OCI-LY7 (cell line): ENCODE data around the gene RHOD. TPM values are rescaled to one million over a fixed set of nuclear protein-coding genes. Genes with fewer than 3 reads are reported as not detected.

Experiments used
- BruUV-seq: library from RNA; stranded (reverse); fragments of 400-500 nt; replicated peaks from 2 replicates; lab custom pipeline; 2021; lab: Mats Ljungman, UMichigan
- CTCF ChIA-PET: fragments of 300-600 bp; sonication (Branson Sonifier 250); formaldehyde crosslinking; loops from one replicate; lab custom pipeline; 2022; ENCODE audit warnings: antibody characterized with exemption; ENCODE audit not compliant: unreplicated experiment; lab: Charles Lee
- POLR2A ChIA-PET: fragments of 300-600 bp; sonication (Branson Sonifier 250); formaldehyde crosslinking; loops from one replicate; lab custom pipeline; 2022; ENCODE audit warnings: antibody characterized with exemption; lab: Charles Lee
- DNase-seq: peaks from one replicate; pipeline ENCODE4 v3.0.0-alpha.2; 2015; ENCODE audit warnings: low spot score
- H2AFZ ChIP-seq: fragments of 200-600 bp; sonication (generic), shearing (Covaris generic); 2 replicates; pipeline ENCODE4 v1.6.1; 2014; ENCODE audit warnings: mild to moderate bottlenecking, antibody characterized with exemption, low read length, moderate library complexity
- H3K27ac ChIP-seq: fragments of 200-600 bp; sonication (generic); 2 replicates; pipeline ENCODE4 v1.5.1; 2014; ENCODE audit warnings: mixed run types, low read depth, mild to moderate bottlenecking, moderate library complexity, low read length, inconsistent platforms; ENCODE audit not compliant: poor library complexity, severe bottlenecking
- H3K36me3 ChIP-seq: fragments of 200-600 bp; sonication (generic); 2 replicates; pipeline ENCODE4 v1.6.1; 2014; ENCODE audit warnings: mild to moderate bottlenecking, antibody characterized with exemption, low read length, moderate library complexity, mixed read lengths; ENCODE audit not compliant: insufficient read depth
- H3K4me1 ChIP-seq: fragments of 200-600 bp; sonication (generic); 2 replicates; pipeline ENCODE4 v1.5.1; 2014; ENCODE audit warnings: mild to moderate bottlenecking, low read length; ENCODE audit not compliant: insufficient read depth, poor library complexity, severe bottlenecking
- H3K4me2 ChIP-seq: fragments of 200-600 bp; sonication (generic); 2 replicates; pipeline ENCODE4 v1.6.1; 2014; ENCODE audit warnings: mild to moderate bottlenecking, low read length
- H3K4me3 ChIP-seq: fragments of 200-600 bp; sonication (generic); 2 replicates; pipeline ENCODE4 v1.5.1; 2014; ENCODE audit warnings: mild to moderate bottlenecking, low read depth, low read length; ENCODE audit not compliant: poor library complexity, severe bottlenecking
- H3K79me2 ChIP-seq: fragments of 200-600 bp; sonication (generic); 2 replicates; pipeline ENCODE4 v1.6.1; 2016; ENCODE audit warnings: low read depth, mild to moderate bottlenecking, low read length, moderate library complexity, mixed read lengths; ENCODE audit not compliant: insufficient read depth
- H3K9me2 ChIP-seq: fragments of 200-600 bp; sonication (generic); 2 replicates; pipeline ENCODE4 v1.6.1; 2016; ENCODE audit warnings: mild to moderate bottlenecking, low read length, mixed read lengths; ENCODE audit not compliant: insufficient read depth
- H3K9me3 ChIP-seq: fragments of 200-600 bp; sonication (generic); 2 replicates; pipeline ENCODE4 v1.6.1; 2014; ENCODE audit warnings: mild to moderate bottlenecking, mixed run types, low read length, mixed read lengths
- H4K20me1 ChIP-seq: fragments of 200-600 bp; sonication (generic); 2 replicates; pipeline ENCODE4 v1.6.1; 2014; ENCODE audit warnings: mild to moderate bottlenecking, antibody characterized with exemption, low read length, moderate library complexity, mixed read lengths; ENCODE audit not compliant: insufficient read depth
- CTCF ChIP-seq: fragments of 200-600 bp; sonication (generic); conservative IDR thresholded peaks from 2 replicates; pipeline ENCODE4 v1.5.1; 2014; ENCODE audit warnings: mild to moderate bottlenecking, antibody characterized with exemption, low read length, moderate library complexity, mixed read lengths
- EZH2phosphoT487 ChIP-seq: fragments of 200-600 bp; sonication (generic); IDR thresholded peaks from 2 replicates; pipeline ENCODE4 v1.6.1; 2018; ENCODE audit warnings: low read depth, borderline replicate concordance, mild to moderate bottlenecking, mixed run types, antibody characterized with exemption, low read length, moderate library complexity, mixed read lengths
- intact Hi-C: fragments of 100-400 bp; cut with micrococcal nuclease; formaldehyde crosslinking; loops from one replicate; pipeline ENCODE4 v1.10.0; 2022; ENCODE audit not compliant: unreplicated experiment
- total RNA-seq, 2 experiments: library from RNA; depleted of rRNA in 1 of 2; stranded (reverse); fragments of >200 nt in 1 of 2; shearing (Covaris generic) in 1 of 2; gene quantifications; 2 replicates each; pipeline ENCODE4 v1.2.3, GENCODE V29; 2014 to 2022

RHOD gene
- total RNA-seq, 2 experiments from 2014 or later: not detected

DNA sequence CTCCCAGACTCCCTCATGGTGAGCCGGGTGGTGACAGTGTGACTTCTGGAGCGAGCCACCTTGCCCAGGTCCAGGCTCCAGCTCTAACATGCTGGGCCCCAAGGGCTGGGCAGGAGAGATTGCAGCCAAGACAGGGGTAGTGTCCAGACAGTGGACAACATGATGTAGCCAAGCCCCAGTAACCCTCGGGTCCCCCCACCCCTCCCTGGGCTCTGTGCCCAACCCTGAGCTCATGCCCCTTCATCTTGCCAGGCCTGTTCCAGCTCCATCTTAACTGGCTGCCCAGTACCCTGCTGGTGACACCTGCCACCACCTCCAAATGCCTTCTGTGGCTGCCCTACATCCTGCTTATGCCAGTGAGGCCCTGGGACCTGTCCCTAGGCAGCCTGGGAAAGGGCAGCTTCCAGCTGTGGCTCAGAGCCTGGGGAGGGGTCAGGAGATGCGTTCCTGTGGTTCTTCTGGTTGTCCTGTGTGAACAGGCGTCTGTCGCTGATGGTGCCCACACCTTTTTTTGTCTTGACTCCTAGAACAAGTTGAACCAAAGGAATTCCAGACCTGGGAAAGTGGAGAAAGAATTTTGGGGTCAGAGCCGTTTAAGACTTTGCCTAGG, 46.2 kb upstream of the RHOD start:
- Histone ChIP-seq H3K79me2 (no peaks in the 10 kb centered on the region), H3K4me1 (peaks cover 12% of the 10 kb centered on the region), H3K4me2 (no peak overlapping the region), H3K4me3 (no peak overlapping the region), H3K27ac (no peak overlapping the region), H4K20me1 (no peaks in the 10 kb centered on the region), H3K9me3 (peaks cover 6% of the 10 kb centered on the region; the same call in 1 of the 2 replicates), H3K36me3 (no peaks in the 10 kb centered on the region), H2AFZ (no peak overlapping the region), H3K9me2 (no peaks in the 10 kb centered on the region)
- no peak for TF ChIP-seq EZH2phosphoT487
- TF ChIP-seq CTCF: no peak
- no peak for DNase-seq
- POLR2A ChIA-PET: no interaction called here
- intact Hi-C loops: no loop called here
- CTCF ChIA-PET: interaction anchor here (0.6 kb wide), 1 partner anchor 40 kb away, joined by 3 read pairs; no protein-coding TSS in a partner anchor
- BruUV-seq: no TSS peak

- H3K9me3 ChIP-seq: no peaks in the 10 kb centered on the region
- DNase-seq: no peak
- intact Hi-C loops: no loop called here
- H3K4me2 ChIP-seq: no peak overlapping the region
- no peak overlapping the region for H3K27ac ChIP-seq
- no peak overlapping the region for H2AFZ ChIP-seq
- no peaks in the 10 kb centered on the region for H4K20me1 ChIP-seq
- H3K4me3 ChIP-seq: no peak overlapping the region
- H3K4me1 ChIP-seq: no peaks in the 10 kb centered on the region
- no TSS peak for BruUV-seq
- ChIA-PET POLR2A (interaction anchor here (1.0 kb wide), 1 partner anchor 12 kb away, joined by 3 read pairs; no protein-coding TSS in a partner anchor), CTCF (no interaction called here)
- H3K36me3 ChIP-seq: no peaks in the 10 kb centered on the region
- TF ChIP-seq CTCF: no peak
- no peak for TF ChIP-seq EZH2phosphoT487
- no peaks in the 10 kb centered on the region for H3K79me2 ChIP-seq
- H3K9me2 ChIP-seq: no peaks in the 10 kb centered on the region
Measured at GRCh38 chr11:67013511-67014045, 43.1 kb upstream of the RHOD start.

- no peaks in the 10 kb centered on the region for H3K9me2 ChIP-seq
- intact Hi-C loops: no loop called here
- no peaks in the 10 kb centered on the region for H4K20me1 ChIP-seq
- no peaks in the 10 kb centered on the region for H3K36me3 ChIP-seq
- H3K9me3 ChIP-seq: no peaks in the 10 kb centered on the region
- H3K4me3 ChIP-seq: no peak overlapping the region
- no peak for DNase-seq
- CTCF ChIA-PET: no interaction called here
- no peaks in the 10 kb centered on the region for H3K4me1 ChIP-seq
- no peaks in the 10 kb centered on the region for H3K79me2 ChIP-seq
- POLR2A ChIA-PET: no interaction called here
- no peak overlapping the region for H3K4me2 ChIP-seq
- H2AFZ ChIP-seq: no peak overlapping the region
- BruUV-seq: no TSS peak
- no peak for TF ChIP-seq EZH2phosphoT487
- TF ChIP-seq CTCF: no peak
- H3K27ac ChIP-seq: no peak overlapping the region
Measured at GRCh38 chr11:67014343-67014742, 42.3 kb upstream of the RHOD start.
